Midbrain (tissue), 1 donor: ENCODE results near the gene PLPPR1.

ENCODE experiments used
- DNase-seq: peaks from one replicate; lab custom pipeline; 2025; lab: John Stamatoyannopoulos, UW

PLPPR1 gene

DNA sequence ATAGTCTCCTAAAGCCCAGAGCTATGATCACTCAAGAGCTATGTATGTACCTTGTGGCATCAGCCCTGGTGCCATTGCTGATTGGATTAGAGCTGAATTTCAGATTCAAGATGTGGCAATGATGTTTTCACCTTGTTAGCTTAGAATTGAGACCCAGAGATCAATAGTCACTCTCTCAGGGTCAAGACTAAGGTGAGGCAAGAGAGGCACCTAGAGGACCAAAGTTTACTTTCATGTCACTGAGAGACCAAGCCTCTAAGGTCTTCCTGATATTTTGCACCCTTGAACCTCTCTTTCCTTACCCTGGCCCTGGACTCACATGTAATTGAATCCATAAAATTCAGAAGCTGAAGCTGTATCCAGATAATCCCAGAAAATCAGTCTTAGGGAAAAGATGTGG is 313.4 kb downstream of the PLPPR1 start:
- no peak for DNase-seq

DNA sequence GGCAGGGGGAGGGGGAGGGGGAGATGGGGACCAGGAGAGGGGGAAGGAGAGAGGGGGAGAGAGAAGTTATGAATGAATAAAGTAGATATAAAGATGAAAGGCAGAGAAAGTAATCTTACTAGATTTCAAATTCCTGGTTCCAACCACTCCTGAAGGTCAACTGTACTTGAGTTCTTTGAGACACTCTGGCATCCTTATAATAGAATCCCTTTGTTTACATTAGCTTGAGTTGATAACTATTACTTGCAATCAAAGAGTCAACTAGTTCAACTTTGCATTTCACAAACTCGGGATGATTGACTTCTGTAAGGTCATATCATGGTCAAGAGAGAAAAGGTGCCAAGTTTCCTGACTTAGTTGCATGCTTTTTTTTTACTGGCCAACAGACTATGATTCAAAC is 314.1 kb downstream of the PLPPR1 start:
- no peak for DNase-seq

DNA sequence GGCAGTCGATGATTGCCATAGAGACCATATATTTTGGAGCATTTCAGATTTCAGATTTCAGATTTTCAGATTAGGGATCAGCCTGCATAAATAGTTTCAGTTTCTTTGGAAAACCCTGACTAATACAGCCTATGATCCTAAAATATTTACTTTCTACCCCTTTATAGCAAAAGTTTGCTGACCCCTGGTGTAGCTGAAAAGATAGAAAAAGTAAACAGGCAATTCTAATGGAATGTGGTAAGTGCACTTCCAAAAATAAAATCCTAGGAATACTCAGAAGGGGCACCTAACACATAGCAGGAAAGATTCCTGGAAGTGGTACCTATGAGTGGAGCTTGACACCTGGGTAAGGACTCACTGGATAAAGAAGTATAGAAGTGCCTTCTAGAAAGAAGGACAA is 321.8 kb downstream of the PLPPR1 start:
- DNase-seq: no peak

DNA sequence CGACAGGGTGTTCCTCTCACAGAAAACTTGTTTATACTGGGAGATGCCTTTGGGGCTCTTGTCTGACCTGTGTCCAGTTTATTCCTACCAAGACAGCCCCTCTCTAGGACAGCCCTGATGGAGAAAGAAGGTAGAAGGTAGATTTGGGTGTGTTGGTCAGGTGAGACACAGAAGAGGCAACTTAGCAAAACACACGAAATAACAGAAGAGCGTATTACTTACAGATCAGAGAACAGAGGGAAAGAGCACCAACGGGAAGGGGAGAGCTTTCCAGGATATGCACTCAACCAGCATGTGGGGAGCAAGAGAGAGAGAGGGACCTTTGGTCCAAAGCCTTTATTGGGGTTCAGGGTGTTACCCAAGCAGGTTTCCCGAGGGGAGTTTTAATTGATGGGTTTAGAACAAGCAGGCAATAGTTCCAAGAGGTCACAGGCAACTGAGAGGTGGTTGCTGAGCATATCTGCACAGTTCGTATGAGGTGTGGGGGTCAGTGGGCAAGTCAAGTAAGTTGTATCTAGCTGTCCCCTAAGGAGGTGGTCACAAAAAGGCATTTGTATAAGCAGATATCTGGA is 324.5 kb downstream of the PLPPR1 start:
- DNase-seq: no peak

DNA sequence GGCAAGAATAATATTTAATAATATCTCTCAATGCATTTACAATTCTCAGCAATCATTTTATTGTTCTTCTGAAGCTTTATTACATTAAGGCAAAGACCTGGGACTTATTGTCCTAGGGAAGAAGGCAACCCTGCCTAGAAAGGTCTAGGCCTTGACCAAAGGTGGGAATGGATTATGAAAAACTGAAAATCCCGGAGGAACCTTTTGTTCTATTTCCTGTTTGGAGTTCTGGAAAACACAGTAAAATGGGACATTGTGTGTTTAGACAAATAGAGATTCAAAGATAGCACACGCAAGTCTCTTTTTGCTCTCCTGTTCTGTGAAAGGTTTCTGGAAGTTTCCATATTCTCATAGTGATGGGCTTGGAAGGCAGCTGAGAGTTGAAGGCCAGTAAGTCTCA is 325.2 kb downstream of the PLPPR1 start:
- DNase-seq: no peak

DNA sequence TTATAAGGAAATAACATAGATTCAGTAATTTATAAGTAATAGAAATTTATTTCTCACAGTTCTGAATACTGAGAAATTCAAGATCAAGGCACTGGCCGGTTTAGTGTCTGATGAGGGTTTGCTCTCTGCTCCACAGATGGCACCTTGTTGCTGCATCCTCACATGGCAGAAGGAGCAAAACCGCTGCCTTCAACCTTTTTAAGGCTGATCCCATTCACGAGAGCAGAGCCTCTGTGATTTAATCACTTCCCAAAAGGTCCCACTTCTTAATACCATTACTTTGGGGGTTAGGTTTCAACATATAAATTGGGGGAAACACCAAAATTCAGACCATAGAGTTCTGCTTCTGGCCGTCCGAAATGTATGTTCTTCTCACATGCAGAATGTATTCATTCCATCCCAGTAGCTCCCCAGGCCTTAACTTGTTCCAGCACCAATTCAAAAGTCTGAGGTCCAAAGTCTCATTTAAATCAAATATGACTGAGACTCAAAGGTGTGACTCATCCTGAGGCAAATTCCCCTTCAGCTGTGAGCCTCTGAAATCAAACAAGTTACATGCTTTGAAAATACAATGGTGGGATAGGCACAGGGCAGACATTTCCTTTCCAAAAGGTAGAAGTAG is 325.7 kb downstream of the PLPPR1 start:
- no peak for DNase-seq

DNA sequence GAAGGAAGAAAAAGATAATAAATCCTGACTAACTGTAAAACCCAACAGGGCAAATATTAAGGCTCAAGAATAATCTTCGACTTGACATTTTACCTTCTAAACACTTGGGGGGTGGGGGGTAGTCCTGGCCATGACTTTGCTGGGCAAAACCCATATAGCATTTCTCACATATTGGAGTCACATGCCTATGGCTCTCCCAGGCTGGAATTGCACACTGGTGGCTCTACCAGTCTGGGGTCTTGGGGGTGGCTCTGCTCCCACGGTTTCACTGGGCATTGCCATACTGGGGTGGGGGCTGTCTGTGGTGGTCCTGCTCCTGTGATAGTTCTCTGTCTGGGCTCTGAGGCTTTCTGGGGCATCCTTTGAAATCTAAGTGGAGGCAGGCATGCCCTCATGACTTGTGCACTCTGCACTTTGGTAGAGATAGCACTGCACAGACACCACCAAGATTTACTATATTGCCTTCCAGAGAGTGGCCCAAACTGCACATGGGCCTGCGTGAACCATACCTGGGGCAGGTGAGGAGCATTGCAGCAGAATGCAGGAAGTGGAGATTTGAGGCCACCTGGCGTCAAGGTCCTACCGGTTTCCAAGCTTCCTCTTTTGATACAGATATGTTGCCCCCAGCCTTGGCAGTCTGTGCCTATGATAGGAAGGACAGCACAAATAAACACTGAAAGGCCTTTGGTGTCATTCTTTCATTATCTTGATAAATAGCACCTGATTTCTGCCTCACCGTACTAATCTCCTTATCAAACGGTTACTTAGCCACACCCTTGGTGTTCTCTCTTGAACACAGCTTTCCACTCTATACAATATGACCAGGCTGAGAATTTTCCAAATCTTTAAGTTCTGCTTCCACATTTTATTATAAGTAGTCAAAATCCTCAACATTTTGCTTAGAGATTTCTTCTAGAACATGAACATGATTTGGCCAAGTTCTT is 326.5 kb downstream of the PLPPR1 start:
- no peak for DNase-seq

DNA sequence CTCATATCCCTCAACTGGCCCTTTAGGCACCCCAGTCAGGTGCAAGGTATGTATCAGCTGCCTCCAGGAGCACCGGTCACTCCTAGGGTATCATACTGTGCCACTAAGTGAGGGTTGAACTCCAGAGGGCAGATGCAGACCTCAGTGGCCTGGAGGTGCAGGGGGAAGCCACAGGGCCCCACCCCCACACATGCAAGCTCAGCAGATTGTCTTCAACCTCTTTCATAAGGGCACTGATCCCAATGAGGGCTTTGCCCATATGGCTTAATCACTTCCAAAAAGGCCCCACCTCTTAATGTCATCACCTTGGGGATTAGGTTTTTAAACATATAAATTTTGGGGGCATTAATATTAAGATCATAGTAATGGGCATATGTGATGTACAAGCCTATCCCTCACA is 328.1 kb downstream of the PLPPR1 start:
- no peak for DNase-seq

DNA sequence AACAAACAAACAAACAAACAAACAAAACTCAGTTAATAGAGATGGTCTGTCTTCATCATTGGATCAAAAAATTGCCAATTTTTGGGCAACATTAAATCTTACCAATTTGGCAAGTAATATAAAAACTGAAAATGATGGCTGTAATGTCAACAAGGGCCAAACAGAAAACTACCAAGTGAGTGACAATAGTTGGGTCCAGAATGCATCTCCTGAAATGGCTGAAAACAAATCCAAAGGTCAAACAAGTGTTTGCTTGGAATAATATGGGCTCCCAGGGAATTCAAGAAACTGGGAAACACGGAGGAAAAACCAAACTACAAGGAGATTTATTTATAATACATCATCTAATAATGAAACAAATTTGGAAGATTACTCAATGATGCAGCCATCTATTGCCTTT is 331.2 kb downstream of the PLPPR1 start:
- DNase-seq: no peak

DNA sequence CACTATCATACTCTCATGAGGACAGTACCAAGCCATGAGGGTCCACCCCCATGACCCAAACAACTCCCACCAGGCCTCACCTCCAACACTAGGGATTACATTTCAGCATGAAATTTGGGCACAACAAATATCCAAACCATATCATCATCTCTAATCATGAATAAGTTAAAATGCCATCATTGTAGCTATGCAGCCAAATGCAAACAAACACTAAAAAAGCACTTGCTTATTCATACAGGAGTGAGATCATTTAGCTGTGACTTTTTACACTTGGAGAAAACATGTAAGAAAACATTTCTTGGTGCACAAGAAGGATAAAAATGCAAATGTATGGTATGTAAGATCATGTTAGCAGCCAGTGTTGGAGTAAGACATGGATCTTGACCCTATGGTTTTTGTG is 332.1 kb downstream of the PLPPR1 start:
- no peak for DNase-seq

DNA sequence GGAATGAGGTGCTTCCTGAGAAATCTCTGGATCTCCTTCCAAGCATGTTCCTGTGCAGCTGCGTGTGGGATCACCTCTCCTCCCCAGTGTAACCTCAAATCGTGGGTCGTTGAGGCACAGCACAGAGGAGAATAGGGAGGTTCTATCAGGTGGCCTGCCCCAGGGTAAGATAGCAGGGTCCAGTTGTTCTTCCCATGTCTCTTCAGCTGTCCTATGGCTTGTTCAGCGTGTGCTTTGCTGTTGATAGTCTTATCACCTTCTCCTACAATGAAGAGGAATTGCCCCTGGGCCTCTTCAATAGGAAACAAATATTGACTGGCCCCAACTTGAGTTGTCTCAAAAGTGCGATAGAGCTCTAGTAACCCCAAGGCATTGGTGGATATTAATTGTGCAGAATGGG is 333.9 kb downstream of the PLPPR1 start:
- DNase-seq: no peak

DNA sequence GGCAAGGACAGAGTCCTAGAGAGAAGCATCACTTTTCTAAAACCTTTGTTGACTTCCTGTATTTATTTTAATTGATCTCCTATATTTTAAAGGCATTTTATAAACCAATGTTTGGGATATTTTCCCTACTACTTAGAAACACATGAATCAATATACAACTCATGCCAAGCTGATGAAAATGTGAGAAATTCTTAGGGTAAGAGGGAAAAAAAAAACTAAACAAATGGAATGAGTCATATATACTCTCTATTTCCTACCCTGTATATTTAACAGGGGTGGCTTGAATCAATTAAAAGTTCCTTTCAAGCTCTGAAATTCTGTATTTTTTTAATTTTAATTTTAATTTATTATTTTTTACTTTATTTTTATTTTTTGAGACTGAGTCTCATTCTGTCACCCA is 336.7 kb downstream of the PLPPR1 start:
- no peak for DNase-seq

DNA sequence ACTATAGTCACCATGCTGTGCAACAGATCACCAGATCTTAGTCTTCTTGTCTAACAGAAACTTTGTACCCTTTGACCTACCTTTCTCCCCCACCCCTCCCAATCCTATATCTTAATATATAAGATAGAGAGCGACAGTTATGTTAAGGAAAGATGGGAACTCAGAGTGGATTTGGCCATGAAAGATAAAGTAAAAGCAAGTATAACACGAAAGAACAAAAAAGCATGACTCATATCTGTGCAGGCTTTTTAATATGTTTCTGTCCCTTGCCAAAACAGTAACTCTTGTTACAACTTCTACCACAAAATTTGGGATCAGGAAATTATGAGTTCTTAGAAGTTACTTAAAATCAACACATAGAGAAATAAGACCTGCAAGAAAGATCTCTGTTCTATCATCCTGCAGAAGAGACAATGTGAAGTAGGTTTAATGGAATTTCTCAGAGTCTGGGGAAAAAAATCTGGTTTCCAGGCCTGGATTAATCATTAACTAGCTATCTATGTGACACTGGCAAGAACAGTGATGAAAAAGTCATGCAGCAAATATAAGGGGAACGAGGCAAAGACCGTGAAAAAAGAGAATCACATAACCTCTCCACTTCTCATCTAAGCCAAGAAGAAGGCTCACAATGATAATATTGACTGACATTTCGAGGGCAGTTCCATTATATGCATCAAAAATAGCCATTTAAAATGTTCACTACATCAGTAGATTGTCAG is 337.7 kb downstream of the PLPPR1 start:
- no peak for DNase-seq

DNA sequence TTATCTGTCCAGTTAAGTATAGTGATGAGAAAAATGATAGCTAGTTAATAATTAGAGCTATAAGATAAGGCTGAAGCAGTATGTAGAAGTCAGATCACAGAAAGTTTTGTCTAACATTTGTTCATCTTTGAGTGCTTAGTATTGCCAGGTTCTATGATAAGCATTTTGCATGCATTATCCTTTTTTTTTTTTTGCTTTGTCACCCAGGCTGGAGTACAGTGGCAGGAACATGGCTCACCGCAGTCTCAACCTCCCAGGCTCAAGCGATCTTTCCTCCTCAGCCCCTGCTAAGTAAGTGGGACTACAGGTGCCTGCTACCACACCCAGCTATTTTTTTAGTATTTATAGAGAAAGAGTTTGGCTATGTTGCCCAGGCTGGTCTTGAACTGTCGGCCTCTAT is 338.8 kb downstream of the PLPPR1 start:
- no peak for DNase-seq

DNA sequence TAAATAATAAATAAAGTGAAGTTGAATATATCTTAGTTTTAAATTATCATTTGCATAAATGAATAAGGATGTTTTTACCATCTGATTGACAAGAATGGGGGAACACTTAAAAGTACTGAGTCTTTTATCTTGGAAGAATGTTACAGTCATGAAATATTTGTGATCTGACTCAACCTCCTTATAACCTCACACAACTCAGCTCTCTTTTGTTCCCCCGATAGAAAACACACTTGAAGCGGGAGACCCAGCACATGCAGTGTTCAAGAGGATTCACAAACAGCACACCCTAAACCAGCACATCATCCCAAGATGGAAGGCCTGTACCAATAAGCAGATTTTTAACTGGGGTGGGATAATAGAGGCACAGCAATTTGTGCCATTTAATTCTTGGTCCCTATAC is 340.8 kb downstream of the PLPPR1 start:
- DNase-seq: no peak

DNA sequence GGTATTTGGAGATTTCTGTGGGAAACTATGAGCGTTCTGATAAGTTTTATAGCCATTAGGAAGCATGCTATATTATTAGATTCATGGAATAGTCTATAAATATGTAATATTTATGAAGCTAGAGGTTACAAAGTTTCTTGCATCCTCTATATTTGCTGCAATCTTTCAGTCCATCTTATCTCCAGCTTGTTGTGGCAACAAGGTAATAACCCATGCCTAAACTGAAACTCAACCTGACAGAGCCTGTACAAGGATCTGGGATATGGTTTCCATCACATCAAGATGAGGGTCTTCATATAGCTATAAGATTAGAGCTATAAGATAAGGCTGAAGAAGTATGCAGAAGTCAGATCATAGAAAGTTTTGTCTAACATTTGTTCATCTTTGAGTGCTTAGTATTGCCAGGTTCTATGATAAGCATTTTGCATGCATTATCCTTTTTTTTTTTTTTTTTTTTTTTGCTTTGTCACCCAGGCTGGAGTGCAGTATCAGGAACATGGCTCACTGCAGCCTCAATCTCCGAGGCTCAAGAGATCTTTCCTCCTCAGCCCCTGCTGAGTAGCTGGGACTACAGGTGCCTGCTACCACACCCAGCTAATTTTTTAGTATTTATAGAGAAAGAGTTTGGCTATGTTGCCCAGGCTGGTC is 341.5 kb downstream of the PLPPR1 start:
- no peak for DNase-seq

DNA sequence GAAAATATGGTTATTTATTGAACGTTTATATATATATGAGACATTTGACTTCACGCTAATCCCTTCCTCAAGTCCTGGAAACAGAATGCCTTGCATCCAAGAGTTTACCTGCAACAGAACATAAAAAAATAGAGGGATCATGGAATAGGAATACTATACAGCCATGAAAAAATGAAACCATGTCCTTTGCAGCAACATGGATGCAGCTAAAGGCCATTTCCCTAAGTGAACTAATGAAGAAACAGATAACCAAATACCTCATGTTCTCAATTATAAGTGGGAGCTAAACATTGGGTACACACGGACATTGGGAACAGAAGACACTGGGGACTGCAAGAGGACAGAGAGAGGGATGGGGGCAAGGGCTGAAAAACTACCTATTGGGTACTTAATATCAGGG is 343.3 kb downstream of the PLPPR1 start:
- DNase-seq: no peak

DNA sequence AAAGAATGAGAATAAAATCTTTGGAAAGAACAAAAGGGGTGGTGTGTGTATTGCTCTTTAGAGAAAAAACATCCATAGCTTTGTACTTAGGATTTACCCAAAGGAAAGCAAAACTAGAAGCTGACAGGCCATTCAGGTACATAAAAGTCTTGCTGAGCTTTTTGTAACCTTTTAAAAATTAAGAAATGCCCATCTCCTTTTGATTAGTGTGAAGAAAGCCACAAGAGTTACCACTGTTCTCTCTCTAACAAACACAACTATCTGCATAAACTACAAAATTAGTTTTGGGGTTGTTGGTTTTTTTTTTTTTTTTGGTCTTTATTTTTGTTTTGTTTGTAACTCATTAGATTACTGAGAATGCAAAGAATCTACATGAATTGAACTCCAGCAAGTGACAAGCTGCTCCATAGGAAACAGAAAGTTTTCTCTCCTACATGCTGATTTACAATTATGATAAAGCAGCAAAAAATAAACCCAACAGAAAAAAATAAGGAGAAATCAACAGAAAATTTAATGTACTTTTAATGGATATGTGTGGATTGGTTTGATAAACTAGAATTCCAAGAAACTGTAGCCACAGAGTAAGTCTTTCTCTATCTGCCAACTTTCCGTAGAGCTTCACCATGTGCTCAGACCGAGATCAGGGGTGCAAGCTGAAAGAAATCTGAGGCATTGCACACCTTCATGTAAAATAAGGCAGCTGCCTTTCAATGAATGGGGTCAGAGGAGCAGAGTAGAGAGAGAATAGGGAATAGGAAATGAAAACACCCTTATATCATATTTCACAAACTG is 344.0 kb downstream of the PLPPR1 start:
- DNase-seq: no peak
